Mammary microvascular endothelial cell (primary cell): Measurements from ENCODE around the gene GRIN3B. TPM values are rescaled to one million over a fixed set of nuclear protein-coding genes. Genes with fewer than 3 reads are reported as not detected.

Experiments
- total RNA-seq: library from RNA; depleted of rRNA; stranded (reverse); fragments of >200 nt; gene quantifications from 2 replicates; pipeline ENCODE4 v1.2.3, GENCODE V29; 2015

The GRIN3B gene
- total RNA-seq: 0.53 and 2.6 TPM in 2 replicates

GRCh38 chr19:1000095-1000494, at the start of gene GRIN3B:
GRIN3B (plus strand) TSS chr19:1000419; CDS start chr19:1000438, 19 bp downstream.

GRCh38 chr19:984165-984967, 15.9 kb upstream of the GRIN3B start, which contains the start of gene WDR18:
WDR18 (plus strand) TSS chr19:984345; CDS start chr19:984354, 9 bp downstream.

GRCh38 chr19:1020868-1021425, 20.7 kb downstream of the GRIN3B start, which contains the start of gene TMEM259:
TMEM259 (minus strand) TSS chr19:1021123; CDS start chr19:1020996, 127 bp downstream.

GRCh38 chr19:1025960-1026782, 26.0 kb downstream of the GRIN3B start, which contains the start of gene CNN2:
CNN2 (plus strand) TSS chr19:1026608; CDS start chr19:1026662, 54 bp downstream.

GRCh38 chr19:1039646-1040475, 39.6 kb downstream of the GRIN3B start, which contains the start of gene ABCA7:
ABCA7 (plus strand) TSS chr19:1040107; CDS start chr19:1041362, 1,255 bp downstream.

Other genes starting within 250 kb of the GRIN3B start
- not detected in 2 replicates for gene MISP, start 249.3 kb upstream of the GRIN3B start, total RNA-seq
- 303 and 434 TPM in 2 replicates for gene PTBP1, start 203.0 kb upstream of the GRIN3B start, total RNA-seq
- 0.25 TPM in 1 of 2 replicates, not detected in the other for gene PLPPR3, start 178.5 kb upstream of the GRIN3B start, total RNA-seq
- not detected in 2 replicates for gene AZU1, start 172.6 kb upstream of the GRIN3B start, total RNA-seq
- gene PRTN3, start 159.4 kb upstream of the GRIN3B start, total RNA-seq: not detected in 2 replicates
- not detected in 2 replicates for gene ELANE, start 148.1 kb upstream of the GRIN3B start, total RNA-seq
- gene CFD, start 140.8 kb upstream of the GRIN3B start, total RNA-seq: 0.40 and 1.4 TPM in 2 replicates
- gene MED16, start 107.2 kb upstream of the GRIN3B start, total RNA-seq: 50.0 and 62.7 TPM in 2 replicates
- gene RNU6-9, start 106.9 kb upstream of the GRIN3B start, total RNA-seq: not detected in 2 replicates
- gene R3HDM4, start 87.2 kb upstream of the GRIN3B start, total RNA-seq: 35.4 and 39.2 TPM in 2 replicates
- gene KISS1R, start 83.1 kb upstream of the GRIN3B start, total RNA-seq: not detected in 2 replicates
- 4.6 and 6.9 TPM in 2 replicates for gene ARID3A, start 74.4 kb upstream of the GRIN3B start, total RNA-seq
- 69.5 and 80.6 TPM in 2 replicates for gene WDR18, start 16.1 kb upstream of the GRIN3B start, total RNA-seq
- 144 and 147 TPM in 2 replicates for gene TMEM259, start 20.7 kb downstream of the GRIN3B start, total RNA-seq
- gene RNU6-2, start 21.1 kb downstream of the GRIN3B start, total RNA-seq: not detected in 2 replicates
- gene CNN2, start 26.2 kb downstream of the GRIN3B start, total RNA-seq: 166 and 189 TPM in 2 replicates
- 6.1 and 13.3 TPM in 2 replicates for gene ABCA7, start 39.7 kb downstream of the GRIN3B start, total RNA-seq
- 43.0 and 45.8 TPM in 2 replicates for gene ARHGAP45, start 66.7 kb downstream of the GRIN3B start, total RNA-seq
- 352 and 370 TPM in 2 replicates for gene POLR2E, start 95.0 kb downstream of the GRIN3B start, total RNA-seq
- gene GPX4, start 103.6 kb downstream of the GRIN3B start, total RNA-seq: 881 and 907 TPM in 2 replicates
- gene SBNO2, start 173.8 kb downstream of the GRIN3B start, total RNA-seq: 38.8 and 42.5 TPM in 2 replicates
- gene STK11, start 205.4 kb downstream of the GRIN3B start, total RNA-seq: 73.8 and 83.4 TPM in 2 replicates
- 1.9 and 3.1 TPM in 2 replicates for gene CBARP, start 237.6 kb downstream of the GRIN3B start, total RNA-seq
- gene ATP5F1D, start 241.3 kb downstream of the GRIN3B start, total RNA-seq: 53.4 and 66.3 TPM in 2 replicates
- 27.0 and 31.7 TPM in 2 replicates for gene MIDN, start 248.2 kb downstream of the GRIN3B start, total RNA-seq